ENCODE results near the gene XYLB. TPM values are rescaled to one million over a fixed set of nuclear protein-coding genes. Genes with fewer than 3 reads are reported as not detected.

Gene XYLB
- total RNA-seq, 1 experiment from 2014 or later: 14.0 TPM

DNA sequence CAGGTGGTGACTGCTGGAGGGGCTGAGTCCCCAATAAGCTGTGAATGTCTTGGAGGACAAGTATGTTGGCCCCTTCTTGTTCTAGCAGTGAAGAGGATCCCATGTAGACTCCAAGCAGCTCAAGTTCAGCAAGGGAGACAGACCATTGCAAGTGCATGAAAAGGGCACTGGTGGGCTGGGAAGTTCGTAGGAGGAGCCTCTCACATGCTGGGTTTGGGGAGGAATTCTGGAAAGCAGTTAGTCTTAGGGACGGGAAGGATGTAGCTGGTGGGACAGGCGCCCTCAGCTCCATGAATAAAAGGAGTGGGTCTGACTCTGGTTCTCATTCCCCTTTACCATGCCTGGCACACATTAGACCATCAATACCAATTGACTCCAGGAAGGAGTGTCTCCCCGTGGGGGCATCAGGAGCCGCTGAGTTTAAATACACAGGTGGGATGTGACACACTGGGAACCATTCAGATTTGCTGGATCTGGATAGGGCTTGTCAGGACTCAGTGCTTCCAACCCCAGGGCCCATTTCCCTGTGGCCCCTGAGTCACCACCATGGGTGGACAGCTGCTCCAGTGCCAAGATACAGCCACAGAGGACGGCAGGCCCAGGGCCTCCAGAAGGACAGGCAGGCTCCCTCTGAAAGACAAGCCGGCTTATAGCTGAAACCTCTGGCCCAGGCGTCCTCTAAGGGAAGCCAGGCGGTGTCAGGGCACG is 552 bp upstream of the XYLB start:
- Histone ChIP-seq H3K79me2 (ENCODE audit: insufficient read depth, low read length) (peaks cover 40% of the 10 kb centered on the region), H3K36me3 (ENCODE audit: control insufficient read depth in 1 of 2, insufficient read depth in 2 of 2, low read length in 2 of 2) (peaks cover 0 to 8% of the 10 kb centered on the region in 2 experiments; a peak in 2 of 4 replicates), H2AFZ (ENCODE audit: low read depth, low read length, poor library complexity, severe bottlenecking) (peak overlapping the region; percentile 50), H3K27me3 (ENCODE audit: insufficient read depth, low read length) (no peaks in the 10 kb centered on the region), H3K9me2 (ENCODE audit: insufficient read depth) (no peaks in the 10 kb centered on the region), H3K27ac (ENCODE audit: low read depth, low read length) (no peak overlapping the region; the same call in 1 of the 2 replicates), H3K4me1 (ENCODE audit: control insufficient read depth in 1 of 2, insufficient read depth in 2 of 2, low read length in 2 of 2) (peaks cover 0 to 34% of the 10 kb centered on the region in 2 experiments; a peak in 2 of 4 replicates), H3K4me3 (replicated peaks in 1 of 2; ENCODE audit: low read depth in 1 of 2, low read length in 2 of 2) (peak overlapping the region; percentile 77 to 87; a peak in 3 of 4 replicates), H4K20me1 (ENCODE audit: insufficient read depth) (no peaks in the 10 kb centered on the region), H3K9me3 (ENCODE audit: control insufficient read depth in 1 of 2, insufficient read depth in 1 of 2, low read depth in 1 of 2, low read length in 2 of 2) (no peaks in the 10 kb centered on the region), H3K4me2 (ENCODE audit: low read length) (peak overlapping the region; percentile 95), H3K9ac (ENCODE audit: low read length) (peak overlapping the region; percentile 91)
- no peak for TF ChIP-seq ZFX (IDR thresholded peaks at IDR 0.05)
- ChIA-PET RAD21 (ENCODE audit: low non-redundant PET in 1 of 2, low total read pairs in 2 of 2, uncharacterized antibody in 2 of 2, unreplicated experiment in 2 of 2) (no interaction called here), CTCF (interaction anchor here (0.7 to 1.7 kb wide), 12 partner anchors 9 to 371 kb away, joined by 3 to 10 read pairs (median 3); partner anchors contain the start of genes ACAA1 and ACVR2B), POLR2A (interaction anchor here (1.0 to 1.6 kb wide), 4 partner anchors 8 to 209 kb away, joined by 3 to 4 read pairs (median 3); partner anchors contain the start of genes ACAA1 and ACVR2B)
- BruUV-seq (replicated peaks): no TSS peak
- DNase-seq (ENCODE audit: low read depth, low spot score): no peak
- intact Hi-C loops (cut with micrococcal nuclease): loop anchor here (2.0 to 10.0 kb wide), 4 partner anchors 135 to 371 kb away; no protein-coding TSS in a partner anchor
- ATAC-seq: no peak; the same call in 1 of the 2 replicates

DNA sequence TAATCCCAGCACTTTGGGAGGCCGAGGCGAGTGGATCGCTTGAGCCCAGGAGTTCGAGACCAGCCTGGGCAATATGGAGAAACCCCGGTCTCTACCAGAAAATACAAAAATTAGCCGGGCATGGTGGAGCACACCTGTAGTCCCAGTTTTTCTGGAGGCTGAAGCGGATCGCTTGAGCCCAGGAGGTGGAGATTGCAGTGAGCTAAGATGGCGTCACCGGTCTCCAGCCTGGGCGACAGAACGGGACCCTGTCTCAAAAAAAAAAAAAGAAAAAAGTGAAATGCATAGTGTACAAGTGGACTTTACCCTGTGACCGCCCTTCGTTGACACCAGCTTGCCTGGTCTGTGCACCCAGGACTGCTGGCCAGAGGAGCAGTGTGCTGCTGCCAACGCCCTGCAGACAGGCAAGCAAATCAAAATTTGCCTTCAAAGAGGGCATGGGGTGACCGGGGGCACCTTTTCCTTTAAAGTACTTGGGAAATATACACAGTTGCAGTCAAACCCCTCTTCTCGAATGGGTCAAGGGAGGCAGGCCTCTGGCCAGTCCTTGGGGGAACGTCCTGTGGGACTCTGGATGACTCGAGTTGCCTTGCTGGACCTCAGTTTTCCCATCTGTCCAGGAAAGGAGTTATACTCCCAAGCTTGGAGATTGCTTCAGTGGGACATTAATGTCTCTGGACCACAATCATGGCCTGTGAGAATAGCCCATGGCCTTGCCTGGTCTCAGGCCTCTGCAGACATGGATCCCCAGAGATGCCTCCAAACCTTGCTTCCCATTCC is 1.0 kb downstream of the XYLB start:
- ChIA-PET RAD21 (ENCODE audit: low non-redundant PET in 1 of 2, low total read pairs in 2 of 2, uncharacterized antibody in 2 of 2, unreplicated experiment in 2 of 2) (no interaction called here), CTCF (interaction anchor here (1.1 to 1.5 kb wide), 4 partner anchors 148 to 214 kb away, joined by 3 to 4 read pairs (median 3); partner anchors contain the start of gene EXOG), POLR2A (interaction anchor here (1.6 kb wide), 1 partner anchor 106 kb away, joined by 4 read pairs; the partner anchor contains the start of gene ACVR2B)
- DNase-seq (ENCODE audit: low read depth, low spot score): no peak
- TF ChIP-seq CEBPB (IDR thresholded peaks at IDR 0.05; ENCODE audit: low read depth) (no peak), EZH2phosphoT487 (IDR thresholded peaks at IDR 0.05; ENCODE audit: borderline replicate concordance) (no peak), FOSL1 (IDR thresholded peaks at IDR 0.05; ENCODE audit: low read depth) (no peak), POLR2AphosphoS5 (IDR thresholded peaks at IDR 0.05; ENCODE audit: low read depth, low read length) (no peak), POLR2A (IDR thresholded peaks at IDR 0.05; ENCODE audit: borderline replicate concordance, extremely low read depth, insufficient read depth, insufficient read length) (no peak), SP1 (IDR thresholded peaks at IDR 0.05; ENCODE audit: low read depth) (no peak), SRF (IDR thresholded peaks at IDR 0.05; ENCODE audit: low read depth) (no peak), ELF1 (IDR thresholded peaks at IDR 0.05; ENCODE audit: borderline replicate concordance, low read depth) (no peak), EGR1 (IDR thresholded peaks at IDR 0.05; ENCODE audit: low read depth) (no peak), ZFX (IDR thresholded peaks at IDR 0.05) (no peak), RAD21 (IDR thresholded peaks at IDR 0.05; ENCODE audit: low read depth) (no peak)
- TF ChIP-seq, protein P1, sequence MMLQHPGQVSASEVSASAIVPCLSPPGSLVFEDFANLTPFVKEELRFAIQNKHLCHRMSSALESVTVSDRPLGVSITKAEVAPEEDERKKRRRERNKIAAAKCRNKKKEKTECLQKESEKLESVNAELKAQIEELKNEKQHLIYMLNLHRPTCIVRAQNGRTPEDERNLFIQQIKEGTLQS (IDR thresholded peaks at IDR 0.05): no peak
- Histone ChIP-seq H3K4me1 (ENCODE audit: control insufficient read depth in 1 of 2, insufficient read depth in 2 of 2, low read length in 2 of 2) (peaks cover 0 to 37% of the 10 kb centered on the region in 2 experiments; a peak in 2 of 4 replicates), H3K27ac (ENCODE audit: low read depth, low read length) (peak overlapping the region; percentile 64), H3K4me2 (ENCODE audit: low read length) (peak overlapping the region; percentile 95), H3K27me3 (ENCODE audit: insufficient read depth, low read length) (no peaks in the 10 kb centered on the region), H3K4me3 (replicated peaks in 1 of 2; ENCODE audit: low read depth in 1 of 2, low read length in 2 of 2) (peak overlapping the region; percentile 77 to 87), H2AFZ (ENCODE audit: low read depth, low read length, poor library complexity, severe bottlenecking) (peak overlapping the region; percentile 45), H3K36me3 (ENCODE audit: control insufficient read depth in 1 of 2, insufficient read depth in 2 of 2, low read length in 2 of 2) (peaks cover 0 to 13% of the 10 kb centered on the region in 2 experiments; a peak in 2 of 4 replicates), H4K20me1 (ENCODE audit: insufficient read depth) (no peaks in the 10 kb centered on the region), H3K9me3 (ENCODE audit: control insufficient read depth in 1 of 2, insufficient read depth in 1 of 2, low read depth in 1 of 2, low read length in 2 of 2) (no peaks in the 10 kb centered on the region), H3K9me2 (ENCODE audit: insufficient read depth) (no peaks in the 10 kb centered on the region), H3K79me2 (ENCODE audit: insufficient read depth, low read length) (peaks cover 55% of the 10 kb centered on the region), H3K9ac (ENCODE audit: low read length) (peak overlapping the region; percentile 91)
- no TSS peak for BruUV-seq (replicated peaks)
- peak; percentile 0; the same call in 1 of the 2 replicates for ATAC-seq
- intact Hi-C loops (cut with micrococcal nuclease): loop anchor here (2.0 to 10.0 kb wide), 4 partner anchors 133 to 373 kb away; no protein-coding TSS in a partner anchor
